Measurements from ENCODE around the gene INPP4B.

DNA sequence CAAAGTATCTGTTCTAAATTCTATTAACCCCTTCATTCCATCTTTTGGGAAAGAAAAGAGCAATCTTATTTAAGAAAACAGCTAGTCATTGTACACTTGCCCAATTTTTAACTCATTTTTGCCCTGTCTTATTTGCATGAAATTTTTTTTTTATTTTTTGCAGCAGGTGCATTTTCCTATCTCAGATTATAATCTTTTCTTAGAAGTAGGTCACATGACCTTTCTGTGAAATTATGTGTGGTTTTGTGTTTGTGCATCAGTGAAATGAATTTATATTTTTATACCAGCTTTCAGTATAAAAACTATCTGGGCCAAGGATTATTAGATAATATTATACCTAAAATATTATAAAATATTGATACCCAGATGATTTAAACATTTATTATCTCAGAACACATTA, 145.6 kb downstream of the INPP4B start:
- TF ChIP-seq CTCF (conservative IDR thresholded peaks at IDR 0.05 in 1 of 2, IDR thresholded peaks at IDR 0.05 in 1 of 2; ENCODE audit: low read depth in 1 of 2, low read length in 2 of 2) = no peak
- TF ChIP-seq EZH2 (IDR thresholded peaks at IDR 0.05; ENCODE audit: low read length, missing control alignments) = no peak

Measured in fibroblast of lung (primary cell).